GM12874 (cell line): ENCODE measurements around the gene SMARCA5.

Experiments
- CTCF ChIP-seq: IDR thresholded peaks from 2 replicates; pipeline ENCODE4 v1.5.1; 2011; ENCODE audit warnings: low read depth, mild to moderate bottlenecking, control low read depth, low read length, moderate library complexity; ENCODE audit not compliant: insufficient read depth

The SMARCA5 gene

GRCh38 chr4:143488687-143489086 is 24.8 kb upstream of the SMARCA5 start:
- no peak for TF ChIP-seq CTCF

- TF ChIP-seq CTCF: no peak
These were observed 24.4 kb upstream of the SMARCA5 start for GRCh38 chr4:143489106-143489505.

- no peak for TF ChIP-seq CTCF
These were observed 15.5 kb upstream of the SMARCA5 start for GRCh38 chr4:143498021-143498420.

- TF ChIP-seq CTCF: no peak
These were observed 11.3 kb upstream of the SMARCA5 start for GRCh38 chr4:143502231-143502630.

- no peak for TF ChIP-seq CTCF
These were observed 7.5 kb upstream of the SMARCA5 start for GRCh38 chr4:143506031-143506430.

- no peak for TF ChIP-seq CTCF
These were observed 1.6 kb upstream of the SMARCA5 start for GRCh38 chr4:143511906-143512305.

- TF ChIP-seq CTCF: no peak
These were observed 556 bp upstream of the SMARCA5 start for GRCh38 chr4:143512978-143513313.

GRCh38 chr4:143514169-143514495 is 630 bp downstream of the SMARCA5 start:
- TF ChIP-seq CTCF: no peak
